Type B pancreatic cell (in vitro differentiated cells): ENCODE measurements around the gene EHMT2. TPM values are rescaled to one million over a fixed set of nuclear protein-coding genes. Genes with fewer than 3 reads are reported as not detected.
"Not testable (repeated sequence)": the region's sequence is repeated elsewhere in the genome, so short reads cannot be mapped to it uniquely, and the experiment has no call there.

Source experiments
- DNase-seq: peaks from one replicate; pipeline ENCODE4 v3.0.0; 2021; ENCODE audit warnings: mixed read lengths; ENCODE audit not compliant: unreplicated experiment; ENCODE audit errors: extremely low spot score
- H3K27ac Mint-ChIP-seq: 2 replicates; pipeline ENCODE4 v1.8.0; 2021; ENCODE audit warnings: mild to moderate bottlenecking, mixed read lengths
- H3K27me3 Mint-ChIP-seq: 2 replicates; pipeline ENCODE4 v1.8.0; 2021; ENCODE audit warnings: mixed read lengths
- H3K36me3 Mint-ChIP-seq: 2 replicates; pipeline ENCODE4 v1.8.0; 2021; ENCODE audit warnings: mixed read lengths
- H3K4me1 Mint-ChIP-seq: one replicate; pipeline ENCODE4 v1.8.0; 2021; ENCODE audit warnings: mixed read lengths; ENCODE audit not compliant: unreplicated experiment
- H3K4me3 Mint-ChIP-seq: 2 replicates; pipeline ENCODE4 v1.8.0; 2021; ENCODE audit warnings: mild to moderate bottlenecking, mixed read lengths
- H3K9me3 Mint-ChIP-seq: 2 replicates; pipeline ENCODE4 v1.8.0; 2021; ENCODE audit warnings: mixed read lengths
- CTCF ChIP-seq: fragments of 200-600 bp; sonication (generic); conservative IDR thresholded peaks from 2 replicates; pipeline ENCODE4 v1.5.0; 2021; ENCODE audit warnings: antibody characterized with exemption, mild to moderate bottlenecking
- total RNA-seq: library from RNA; stranded (reverse); gene quantifications from 2 replicates; pipeline ENCODE4 v1.2.1, GENCODE V29; 2021; ENCODE audit warnings: low replicate concordance

EHMT2 gene
- total RNA-seq, 1 donor from 2014 or later, result 136 TPM

- DNase-seq, result no peak
- Mint-ChIP-seq H3K36me3 (no peaks in the 10 kb centered on the region), H3K9me3 (no peaks in the 10 kb centered on the region), H3K4me1 (peaks cover 12% of the 10 kb centered on the region), H3K4me3 (no peak overlapping the region), H3K27ac (no peak overlapping the region), H3K27me3 (peaks cover 26% of the 10 kb centered on the region)
- no peak for TF ChIP-seq CTCF
Observed at GRCh38 chr6:31943742-31944141, 46.2 kb upstream of the EHMT2 start.

GRCh38 chr6:31940256-31940664 lies 42.8 kb upstream of the EHMT2 start:
- H3K4me1 Mint-ChIP-seq, result peaks cover 8% of the 10 kb centered on the region
- no peak overlapping the region for H3K4me3 Mint-ChIP-seq
- no peak for DNase-seq
- no peaks in the 10 kb centered on the region for H3K9me3 Mint-ChIP-seq
- H3K36me3 Mint-ChIP-seq, result no peaks in the 10 kb centered on the region
- peaks cover 15% of the 10 kb centered on the region for H3K27me3 Mint-ChIP-seq
- H3K27ac Mint-ChIP-seq, result no peak overlapping the region
- TF ChIP-seq CTCF, result no peak

- peaks cover 7% of the 10 kb centered on the region for H3K4me1 Mint-ChIP-seq
- H3K27ac Mint-ChIP-seq, result no peak overlapping the region
- H3K4me3 Mint-ChIP-seq, result no peak overlapping the region
- no peak for DNase-seq
- no peaks in the 10 kb centered on the region for H3K9me3 Mint-ChIP-seq
- H3K36me3 Mint-ChIP-seq, result no peaks in the 10 kb centered on the region
- peaks cover 4% of the 10 kb centered on the region for H3K27me3 Mint-ChIP-seq
- no peak for TF ChIP-seq CTCF
Observed at GRCh38 chr6:31935823-31936222, 38.3 kb upstream of the EHMT2 start.

- no peak for DNase-seq
- no peak overlapping the region for H3K4me3 Mint-ChIP-seq
- H3K36me3 Mint-ChIP-seq, result no peaks in the 10 kb centered on the region
- no peak overlapping the region for H3K27ac Mint-ChIP-seq
- peaks cover 4% of the 10 kb centered on the region for H3K27me3 Mint-ChIP-seq
- H3K4me1 Mint-ChIP-seq, result no peaks in the 10 kb centered on the region
- no peak for TF ChIP-seq CTCF
- no peaks in the 10 kb centered on the region for H3K9me3 Mint-ChIP-seq
Observed at GRCh38 chr6:31935021-31935420, 37.5 kb upstream of the EHMT2 start.

GRCh38 chr6:31933537-31933936 lies 36.0 kb upstream of the EHMT2 start:
- Mint-ChIP-seq H3K27me3 (peaks cover 4% of the 10 kb centered on the region), H3K4me1 (no peaks in the 10 kb centered on the region), H3K27ac (no peak overlapping the region), H3K36me3 (no peaks in the 10 kb centered on the region), H3K9me3 (no peaks in the 10 kb centered on the region), H3K4me3 (no peak overlapping the region)
- DNase-seq, result no peak
- TF ChIP-seq CTCF, result no peak

GRCh38 chr6:31932137-31932536 lies 34.6 kb upstream of the EHMT2 start:
- not testable (repeated sequence) for H3K27ac Mint-ChIP-seq, H3K27me3 Mint-ChIP-seq, H3K36me3 Mint-ChIP-seq, H3K4me1 Mint-ChIP-seq, H3K4me3 Mint-ChIP-seq, DNase-seq, H3K9me3 Mint-ChIP-seq
